Fibroblast of lung (primary cell): Measurements from ENCODE around the gene GDF9. TPM values are rescaled to one million over a fixed set of nuclear protein-coding genes. Genes with fewer than 3 reads are reported as not detected.

Experiments
- DNase-seq, 2 donors: peaks; one replicate each; pipeline versions ENCODE4 v3.0.0 to v3.0.0-alpha.2; 2010; ENCODE audit warnings: low read depth in 2 of 2
- H2AFZ ChIP-seq: 2 replicates; pipeline ENCODE4 v1.5.1; 2012; ENCODE audit warnings: low read length, control low read depth, inconsistent platforms
- H3K27ac ChIP-seq: 2 replicates; pipeline ENCODE4 v1.5.1; 2011; ENCODE audit warnings: low read length, control low read depth; ENCODE audit not compliant: insufficient read depth
- H3K27me3 ChIP-seq: 2 replicates; pipeline ENCODE4 v1.5.1; 2011; ENCODE audit warnings: mild to moderate bottlenecking, low read length; ENCODE audit not compliant: control insufficient read depth, insufficient read depth
- H3K36me3 ChIP-seq: 2 replicates; pipeline ENCODE4 v1.5.1; 2011; ENCODE audit warnings: low read length; ENCODE audit not compliant: control insufficient read depth, insufficient read depth
- H3K4me1 ChIP-seq: 2 replicates; pipeline ENCODE4 v1.5.1; 2011; ENCODE audit warnings: low read length; ENCODE audit not compliant: control insufficient read depth, insufficient read depth; ENCODE audit errors: extremely low read depth
- H3K4me2 ChIP-seq: 2 replicates; pipeline ENCODE4 v1.5.1; 2011; ENCODE audit warnings: low read length, control low read depth; ENCODE audit not compliant: insufficient read depth; ENCODE audit errors: extremely low read depth
- H3K4me3 ChIP-seq, 4 experiments: fragments of 200-600 bp in 1 of 4; sonication (generic) in 1 of 4; replicated peaks in 1 of 4; 2 replicates each; pipeline ENCODE4 v1.5.1; 2011 to 2016; ENCODE audit warnings: low read length in 4 of 4, low read depth in 3 of 4, mild to moderate bottlenecking in 3 of 4, control low read depth in 2 of 4, inconsistent platforms in 1 of 4, mixed read lengths in 1 of 4; ENCODE audit not compliant: insufficient read depth in 1 of 4; ENCODE audit errors: control extremely low read depth in 1 of 4
- H3K79me2 ChIP-seq: 2 replicates; pipeline ENCODE4 v1.5.1; 2012; ENCODE audit warnings: mild to moderate bottlenecking, low read length, inconsistent platforms; ENCODE audit not compliant: control insufficient read depth, insufficient read depth
- H3K9ac ChIP-seq: 2 replicates; pipeline ENCODE4 v1.5.1; 2011; ENCODE audit warnings: mild to moderate bottlenecking, low read length, control low read depth; ENCODE audit not compliant: insufficient read depth
- H3K9me3 ChIP-seq: 2 replicates; pipeline ENCODE4 v1.5.1; 2012; ENCODE audit warnings: low read depth, low read length; ENCODE audit not compliant: control insufficient read depth, insufficient read depth
- H4K20me1 ChIP-seq: 2 replicates; pipeline ENCODE4 v1.5.1; 2011; ENCODE audit warnings: low read length; ENCODE audit not compliant: control insufficient read depth, insufficient read depth; ENCODE audit errors: extremely low read depth
- CTCF ChIP-seq, 2 donors: IDR thresholded peaks in 1 of 2; conservative IDR thresholded peaks in 1 of 2; 1 replicate in 1 of 2; 2 replicates in 1 of 2; pipeline ENCODE4 v1.5.1; 2011 to 2012; ENCODE audit warnings: low read length in 2 of 2, control low read depth in 1 of 2, inconsistent platforms in 1 of 2, low read depth in 1 of 2, mild to moderate bottlenecking in 1 of 2
- EZH2 ChIP-seq: IDR thresholded peaks from 2 replicates; pipeline ENCODE4 v1.5.1; 2012; ENCODE audit warnings: low read length, control low read depth, mild to moderate bottlenecking; ENCODE audit errors: missing control alignments
- polyA plus RNA-seq, 2 donors: library from polyadenylated mRNA; depleted of rRNA in 1 of 2; stranded (reverse) in 1 of 2; unstranded in 1 of 2; fragments of >200 nt; gene quantifications; 2 replicates each; pipeline ENCODE4 v1.2.1, GENCODE V29; 2011 to 2012; ENCODE audit warnings: missing spikeins in 1 of 2
- total RNA-seq: library from RNA; depleted of rRNA; stranded (reverse); fragments of >200 nt; gene quantifications from 2 replicates; pipeline ENCODE4 v1.2.1, GENCODE V29; 2014

GDF9 gene
- total and polyA plus RNA-seq, 2 donors (not counting 1 experiment from before 2014, with no cell fraction given) = 0.11 to 0.17 TPM

DNA sequence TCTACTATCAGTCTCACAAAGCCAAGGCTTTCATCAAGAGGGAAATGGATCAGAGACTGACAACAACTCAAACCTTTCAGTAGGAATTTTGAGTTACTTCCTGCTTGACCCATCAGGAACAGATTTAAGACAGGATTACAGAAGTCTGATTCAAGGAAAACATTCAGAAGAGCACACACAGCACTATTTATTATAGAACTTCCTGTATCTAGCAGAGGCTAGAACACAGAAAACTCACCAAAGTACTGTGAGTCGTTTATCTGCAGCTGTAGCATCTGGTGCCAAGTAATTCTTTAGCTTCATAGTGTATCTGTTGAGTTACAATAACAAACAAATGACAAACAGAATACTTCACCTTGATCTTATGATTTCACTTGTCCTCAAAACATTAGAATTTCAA is 21.0 kb upstream of the GDF9 start:
- no peak for TF ChIP-seq CTCF (conservative IDR thresholded peaks at IDR 0.05 in 1 of 2, IDR thresholded peaks at IDR 0.05 in 1 of 2; ENCODE audit: low read depth in 1 of 2, low read length in 2 of 2)
- TF ChIP-seq EZH2 = no peak

DNA sequence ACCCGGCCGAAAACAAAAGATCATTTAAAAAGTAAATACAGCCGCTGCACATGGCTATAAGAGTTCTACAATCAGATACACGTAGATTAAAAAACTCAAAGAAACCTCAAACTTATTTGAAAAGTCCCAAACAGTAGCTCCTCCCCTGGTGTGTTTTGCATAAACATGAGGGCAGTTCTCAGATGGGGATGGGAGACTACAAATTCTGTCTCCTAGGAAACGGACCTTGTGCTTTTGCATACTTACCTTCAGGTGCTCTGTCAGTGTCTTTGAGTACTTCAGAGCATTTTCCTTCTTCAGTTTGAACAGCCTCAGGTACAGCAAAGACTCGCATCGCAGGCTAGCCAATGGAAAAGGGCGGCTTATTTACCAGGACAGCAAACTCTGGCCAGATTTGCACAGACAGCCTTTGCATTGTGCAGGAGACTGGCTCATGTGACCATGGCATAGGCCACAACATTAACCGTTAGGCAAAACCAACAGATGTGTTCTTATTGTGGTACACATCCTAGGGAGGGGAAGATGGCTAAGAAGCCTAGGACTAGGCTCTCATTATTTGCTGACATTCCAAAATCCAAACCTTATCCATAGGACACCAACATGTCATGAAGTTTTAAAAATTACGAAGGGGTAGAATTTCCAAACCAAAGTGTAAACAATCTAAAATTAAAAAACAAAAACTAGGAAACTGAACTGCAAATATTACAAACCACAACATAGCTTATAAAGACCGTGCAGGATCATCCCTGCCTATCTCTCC is 20.0 kb upstream of the GDF9 start:
- no peak overlapping the region for H2AFZ ChIP-seq
- no peak for DNase-seq
- no peaks in the 10 kb centered on the region for H3K4me1 ChIP-seq
- no peaks in the 10 kb centered on the region for H3K9me3 ChIP-seq
- no peak overlapping the region for H3K27ac ChIP-seq
- H3K36me3 ChIP-seq = peaks cover 6% of the 10 kb centered on the region
- no peak for TF ChIP-seq EZH2
- no peak for TF ChIP-seq CTCF (conservative IDR thresholded peaks at IDR 0.05 in 1 of 2, IDR thresholded peaks at IDR 0.05 in 1 of 2; ENCODE audit: low read depth in 1 of 2, low read length in 2 of 2)
- no peak overlapping the region for H3K4me3 ChIP-seq
- H3K27me3 ChIP-seq = no peaks in the 10 kb centered on the region
- no peak overlapping the region for H3K9ac ChIP-seq
- no peaks in the 10 kb centered on the region for H4K20me1 ChIP-seq
- no peak overlapping the region for H3K4me2 ChIP-seq
- H3K79me2 ChIP-seq = no peaks in the 10 kb centered on the region

More for the DNA sequence above, 21.0 kb upstream of the GDF9 start:
- Histone ChIP-seq H3K27ac (no peak overlapping the region), H3K36me3 (peaks cover 4% of the 10 kb centered on the region), H4K20me1 (no peaks in the 10 kb centered on the region), H2AFZ (no peak overlapping the region), H3K4me2 (no peak overlapping the region), H3K27me3 (no peaks in the 10 kb centered on the region), H3K79me2 (no peaks in the 10 kb centered on the region), H3K9ac (no peak overlapping the region), H3K4me3 (no peak overlapping the region), H3K9me3 (no peaks in the 10 kb centered on the region), H3K4me1 (no peaks in the 10 kb centered on the region)
- no peak for DNase-seq

GRCh38 chr5:132884548-132884947 is 18.3 kb upstream of the GDF9 start:
- TF ChIP-seq EZH2 = no peak
- TF ChIP-seq CTCF (conservative IDR thresholded peaks at IDR 0.05 in 1 of 2, IDR thresholded peaks at IDR 0.05 in 1 of 2; ENCODE audit: low read depth in 1 of 2, low read length in 2 of 2) = no peak
- Histone ChIP-seq H3K27me3 (no peaks in the 10 kb centered on the region), H3K27ac (no peak overlapping the region), H3K36me3 (peaks cover 9% of the 10 kb centered on the region), H3K4me3 (no peak overlapping the region), H3K79me2 (no peaks in the 10 kb centered on the region), H2AFZ (no peak overlapping the region), H3K9ac (no peak overlapping the region), H3K4me2 (no peak overlapping the region), H3K4me1 (no peaks in the 10 kb centered on the region), H3K9me3 (no peaks in the 10 kb centered on the region), H4K20me1 (no peaks in the 10 kb centered on the region)
- no peak for DNase-seq
